Measurements from ENCODE around the gene PIK3CD.

DNA sequence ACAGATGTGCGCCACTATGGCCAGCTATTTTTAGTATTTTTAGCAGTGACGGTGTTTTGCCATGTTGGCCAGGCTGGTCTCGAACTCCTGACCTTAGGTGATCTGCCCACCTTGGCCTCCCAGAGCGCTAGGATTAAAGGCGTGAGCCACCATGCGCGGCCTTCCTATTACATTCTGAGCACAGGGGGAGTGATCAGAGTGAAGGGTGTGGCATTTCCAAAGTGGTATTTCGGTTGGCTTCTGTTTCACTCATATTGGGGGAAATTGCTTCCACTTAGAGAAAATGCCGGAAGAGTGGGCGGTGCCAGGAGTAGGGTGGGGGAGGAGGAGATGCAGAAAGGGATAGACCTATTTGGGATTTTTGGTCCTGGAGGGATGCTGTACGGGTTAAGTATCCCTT, 4.3 kb downstream of the PIK3CD start:
- TF ChIP-seq, protein P1, sequence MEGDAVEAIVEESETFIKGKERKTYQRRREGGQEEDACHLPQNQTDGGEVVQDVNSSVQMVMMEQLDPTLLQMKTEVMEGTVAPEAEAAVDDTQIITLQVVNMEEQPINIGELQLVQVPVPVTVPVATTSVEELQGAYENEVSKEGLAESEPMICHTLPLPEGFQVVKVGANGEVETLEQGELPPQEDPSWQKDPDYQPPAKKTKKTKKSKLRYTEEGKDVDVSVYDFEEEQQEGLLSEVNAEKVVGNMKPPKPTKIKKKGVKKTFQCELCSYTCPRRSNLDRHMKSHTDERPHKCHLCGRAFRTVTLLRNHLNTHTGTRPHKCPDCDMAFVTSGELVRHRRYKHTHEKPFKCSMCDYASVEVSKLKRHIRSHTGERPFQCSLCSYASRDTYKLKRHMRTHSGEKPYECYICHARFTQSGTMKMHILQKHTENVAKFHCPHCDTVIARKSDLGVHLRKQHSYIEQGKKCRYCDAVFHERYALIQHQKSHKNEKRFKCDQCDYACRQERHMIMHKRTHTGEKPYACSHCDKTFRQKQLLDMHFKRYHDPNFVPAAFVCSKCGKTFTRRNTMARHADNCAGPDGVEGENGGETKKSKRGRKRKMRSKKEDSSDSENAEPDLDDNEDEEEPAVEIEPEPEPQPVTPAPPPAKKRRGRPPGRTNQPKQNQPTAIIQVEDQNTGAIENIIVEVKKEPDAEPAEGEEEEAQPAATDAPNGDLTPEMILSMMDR (conservative IDR thresholded peaks at IDR 0.05 in 1 of 2, IDR thresholded peaks at IDR 0.05 in 1 of 2; ENCODE audit: extremely low read depth in 1 of 2, insufficient read depth in 1 of 2, low read depth in 1 of 2, low read length in 2 of 2) = no peak
- no peak for TF ChIP-seq EZH2 (IDR thresholded peaks at IDR 0.05; ENCODE audit: borderline replicate concordance, low read length)
